ENCODE measurements around the gene KCNH3.
"Not testable (repeated sequence)": the region's sequence is repeated elsewhere in the genome, so short reads cannot be mapped to it uniquely, and the experiment has no call there.

Gene KCNH3

DNA sequence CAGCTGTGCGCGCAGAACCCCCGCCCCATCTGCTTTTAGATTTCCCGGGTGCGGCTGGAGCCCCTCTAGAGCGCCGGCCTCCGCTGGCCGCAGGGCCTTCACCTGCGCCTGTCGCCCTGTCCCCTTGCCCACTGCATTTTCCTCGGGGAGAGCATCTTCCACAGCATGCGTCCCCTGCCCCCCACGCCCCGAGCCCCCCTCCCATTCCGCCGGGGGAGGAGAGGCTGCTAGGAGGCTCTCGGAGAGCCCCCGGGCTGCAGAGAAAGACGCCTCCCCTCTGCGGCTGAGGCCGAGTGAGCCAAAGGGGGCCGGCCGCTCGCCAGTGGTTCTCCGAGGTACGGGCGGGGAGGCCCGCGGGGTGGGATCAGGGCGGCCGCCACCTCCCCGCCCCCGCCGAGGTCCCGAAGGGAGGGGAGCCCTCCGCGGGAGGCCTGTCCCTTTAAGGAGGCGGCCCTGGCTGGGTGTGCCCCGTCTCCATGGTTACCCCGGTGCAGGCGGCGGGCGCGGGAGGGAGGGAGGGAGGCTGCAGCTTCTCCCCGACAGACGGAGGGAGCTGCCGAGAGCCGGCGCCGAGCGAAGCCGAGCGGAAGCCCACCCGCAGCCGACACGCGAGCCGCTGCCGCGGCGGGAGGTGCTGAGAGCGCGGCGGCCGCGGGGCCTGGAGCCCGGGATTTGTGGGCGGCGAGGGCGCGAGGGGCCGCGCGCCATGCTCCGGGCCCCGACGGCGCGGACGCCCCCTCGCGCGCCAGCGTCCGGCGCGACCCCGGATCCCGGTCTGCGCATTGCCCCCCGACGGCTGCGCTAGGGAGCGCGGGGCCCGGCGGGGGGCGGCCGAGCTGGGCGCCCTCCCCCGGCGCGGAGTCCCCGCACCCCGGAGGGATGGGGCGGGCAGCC, at the start of gene KCNH3:
Gene KCNH3, plus strand, starts transcription at position 521 of the 894 bp plus-strand sequence. CDS start 387 bp downstream, outside the sequence.
- DNase-seq: peak; percentile 68

GRCh38 chr12:49489154-49489553, 49.7 kb upstream of the KCNH3 start:
- no peak for DNase-seq

DNA sequence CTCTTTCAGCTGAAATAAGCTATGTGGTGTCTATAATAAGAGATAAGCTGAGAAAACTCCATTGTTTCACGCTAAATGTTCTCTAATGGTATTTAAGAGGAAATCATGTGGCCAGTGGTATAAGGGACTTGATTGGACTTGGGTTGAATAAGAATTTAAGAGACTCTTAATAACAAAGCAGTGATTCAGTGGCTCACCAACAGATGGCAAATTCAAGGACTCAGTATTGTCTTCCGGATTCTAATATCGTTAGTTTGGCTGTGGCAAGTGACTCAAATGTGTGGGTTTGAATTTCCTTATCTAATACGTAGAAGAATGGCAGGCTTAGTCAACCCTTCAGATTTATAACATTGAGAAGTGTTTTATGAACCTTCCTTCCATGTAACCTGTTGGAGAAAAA, 49.1 kb upstream of the KCNH3 start:
- no peak for DNase-seq

- no peak for DNase-seq
Measured at GRCh38 chr12:49491823-49492222, 47.0 kb upstream of the KCNH3 start.

GRCh38 chr12:49493900-49494299, 44.9 kb upstream of the KCNH3 start:
- no peak for DNase-seq

- DNase-seq: peak; percentile 9
Measured at GRCh38 chr12:49496417-49497360, 42.1 kb upstream of the KCNH3 start.

DNA sequence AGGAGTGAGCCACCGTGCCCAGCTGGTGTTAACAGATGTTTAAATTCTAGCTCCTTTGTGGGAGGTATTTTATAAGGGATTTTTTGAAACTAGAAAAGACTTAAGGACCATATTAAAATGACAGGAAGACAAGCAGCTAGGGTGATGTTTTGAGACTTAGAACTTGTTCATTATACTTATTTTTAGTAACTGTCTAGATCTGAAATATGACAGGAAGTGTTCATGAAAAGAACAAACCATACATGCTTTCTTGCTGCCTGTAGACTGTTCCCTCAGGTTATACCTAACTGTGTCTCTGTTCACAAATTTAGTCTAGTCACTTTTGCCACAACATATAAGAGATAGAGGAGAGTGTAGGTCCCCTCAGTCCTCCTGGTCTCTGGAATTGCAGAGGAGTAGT, 36.9 kb upstream of the KCNH3 start:
- no peak for DNase-seq

DNA sequence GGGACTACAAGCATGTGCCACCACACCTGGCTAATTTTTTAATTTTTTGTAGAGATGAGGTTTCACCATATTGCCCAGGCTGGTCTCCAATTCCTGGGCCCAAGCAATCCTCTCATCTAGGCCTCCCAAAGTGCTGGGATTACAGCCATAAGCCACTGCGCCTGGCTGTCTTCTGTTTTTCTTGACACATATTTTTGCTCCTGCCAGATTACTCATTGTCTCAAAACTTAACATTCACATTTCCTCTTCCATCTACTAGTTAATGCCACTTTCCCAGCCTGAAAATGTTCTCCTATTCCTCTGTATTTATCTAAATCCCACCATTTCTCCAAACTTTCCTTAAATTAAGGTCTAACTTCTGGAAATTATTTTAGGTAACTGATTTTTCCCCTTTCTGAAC, 36.2 kb upstream of the KCNH3 start:
- no peak for DNase-seq

DNA sequence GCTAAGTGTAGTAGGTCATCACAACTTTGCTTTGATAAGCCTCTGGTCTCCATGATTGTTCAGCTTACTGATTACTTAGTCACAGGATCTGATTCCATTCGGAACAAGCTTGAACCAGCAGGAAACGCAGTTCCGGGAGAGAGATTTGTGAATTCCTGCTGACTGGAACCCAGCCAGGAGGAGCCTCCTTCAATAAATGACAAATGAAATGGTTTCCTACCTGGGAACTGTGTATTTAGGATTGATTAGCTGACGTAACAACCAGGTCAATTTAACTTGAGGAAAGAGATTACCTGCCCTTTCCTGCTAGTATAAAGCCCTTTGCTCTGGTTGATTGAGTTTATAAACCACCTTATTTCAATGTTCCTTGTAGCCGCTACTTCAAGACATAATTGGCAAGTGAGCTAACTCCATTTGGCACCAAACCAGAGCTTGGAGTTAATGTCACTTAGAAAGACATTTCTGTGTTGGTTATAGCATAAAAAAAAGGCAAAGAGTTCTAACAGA, 35.1 kb upstream of the KCNH3 start:
- peak; percentile 93 for DNase-seq

GRCh38 chr12:49505672-49506071, 33.2 kb upstream of the KCNH3 start:
- DNase-seq: no peak

DNA sequence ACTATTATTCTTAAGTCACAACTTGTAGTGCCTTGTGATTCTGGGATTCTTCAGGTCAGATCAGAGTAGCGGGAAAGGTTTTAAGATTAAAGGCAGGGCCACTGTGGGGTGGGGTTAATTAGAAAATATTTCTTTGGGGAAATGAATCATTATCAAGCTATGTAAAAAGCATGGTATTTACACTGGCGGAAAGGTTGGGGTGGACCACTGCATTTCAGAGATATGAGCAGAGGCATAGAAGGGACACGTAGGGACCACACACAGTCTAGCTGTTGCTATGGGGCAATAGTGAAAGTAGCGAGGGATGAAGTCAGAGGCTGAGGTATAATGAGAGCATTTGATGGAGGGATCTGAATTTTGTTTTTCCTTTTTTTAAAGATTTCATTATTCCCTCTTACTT, 31.7 kb upstream of the KCNH3 start:
- DNase-seq: no peak

- not testable (repeated sequence) for DNase-seq
Measured at GRCh38 chr12:49509681-49510080, 29.1 kb upstream of the KCNH3 start.

- DNase-seq: no peak
Measured at GRCh38 chr12:49511410-49511809, 27.4 kb upstream of the KCNH3 start.

DNA sequence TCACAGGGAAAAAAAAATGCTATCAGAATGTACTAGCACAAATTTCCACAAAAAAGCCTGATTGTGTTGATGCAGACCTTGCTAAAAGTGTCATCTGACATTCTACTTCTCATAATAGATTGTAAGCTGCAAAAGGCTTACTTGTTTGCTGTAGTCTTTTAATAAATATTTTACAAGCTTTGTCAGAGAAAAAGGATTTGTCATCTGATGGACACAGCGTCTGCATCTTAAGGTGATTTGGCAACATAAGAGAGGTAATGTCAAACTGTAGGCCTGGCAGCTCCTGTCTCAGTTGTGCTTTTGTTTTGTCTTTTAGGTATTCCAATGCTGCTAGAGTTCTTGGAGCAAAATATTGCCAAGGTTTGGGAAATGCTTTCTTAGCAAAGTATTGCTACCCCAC, 26.3 kb upstream of the KCNH3 start:
- DNase-seq: no peak

DNA sequence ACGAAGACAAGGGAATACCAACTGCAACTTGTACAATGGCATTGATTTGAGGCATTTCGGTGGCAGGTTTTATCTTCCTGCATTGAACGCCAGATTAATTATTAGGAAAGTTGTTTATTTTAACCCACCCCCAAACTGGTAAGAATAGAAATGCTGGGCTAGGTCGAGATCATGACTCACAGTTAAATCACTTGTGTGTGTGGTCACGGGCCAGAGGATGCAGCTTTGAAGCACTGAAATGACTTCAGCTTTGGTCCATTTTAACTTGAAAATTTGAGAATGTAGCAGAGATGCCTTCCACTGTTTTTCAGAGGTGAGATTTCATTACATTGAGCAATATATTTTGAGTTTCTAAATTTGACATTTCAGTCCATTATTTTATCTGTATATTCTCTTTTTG, 23.6 kb upstream of the KCNH3 start:
- DNase-seq: no peak

GRCh38 chr12:49518914-49519573, 19.8 kb upstream of the KCNH3 start:
- no peak for DNase-seq

GRCh38 chr12:49519574-49519936, 19.3 kb upstream of the KCNH3 start:
- DNase-seq: no peak

DNA sequence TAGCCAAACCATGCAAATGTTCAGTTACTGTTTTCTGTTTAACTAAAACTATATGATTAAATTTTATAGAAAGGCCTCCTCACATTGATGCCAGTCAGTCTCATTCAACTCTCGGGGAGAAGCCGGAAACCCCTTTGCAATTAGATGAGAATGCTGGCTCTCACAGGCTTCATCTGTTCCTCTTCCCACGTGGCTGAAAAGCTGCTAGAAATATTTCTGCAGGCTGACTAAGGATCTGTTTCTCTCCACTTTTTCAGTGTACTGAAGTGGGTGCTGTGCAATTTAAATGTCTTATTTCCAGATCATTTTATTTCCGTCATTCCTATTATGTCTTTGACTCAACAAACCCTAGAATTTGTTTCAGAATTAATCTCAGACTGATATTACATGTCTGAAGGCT, 17.4 kb upstream of the KCNH3 start:
- DNase-seq: no peak

DNA sequence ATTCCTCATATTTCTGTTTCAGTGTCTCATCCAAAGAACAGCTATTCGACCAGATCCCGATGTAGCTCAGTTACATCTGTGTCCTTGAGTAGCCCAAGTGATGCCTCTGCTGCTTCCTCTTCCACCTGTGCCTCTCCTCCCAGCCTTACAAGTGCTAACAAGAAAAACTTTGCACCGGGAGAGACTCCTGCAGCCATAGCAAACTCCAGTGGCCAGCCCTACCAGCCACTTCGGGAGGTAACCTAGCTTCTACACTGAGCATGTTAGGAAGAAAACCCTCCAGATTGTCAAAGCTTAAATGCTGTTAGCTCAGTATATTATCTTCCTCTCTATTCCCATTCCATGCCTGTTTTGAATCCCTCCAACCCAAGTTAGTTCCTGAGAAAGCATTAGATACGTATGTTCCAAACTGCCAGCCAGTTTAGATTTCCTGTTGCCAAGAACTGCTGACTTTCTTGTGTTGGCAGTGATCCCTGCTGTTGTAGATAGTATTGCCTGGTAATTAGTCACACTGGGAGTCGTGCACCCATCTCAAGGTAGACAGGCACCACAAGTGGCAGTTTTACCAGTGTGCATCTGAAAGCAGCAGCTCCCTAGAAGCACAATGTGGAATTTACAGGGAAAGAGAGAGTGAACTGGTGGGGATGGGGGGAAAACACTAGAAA, 14.0 kb upstream of the KCNH3 start:
- DNase-seq: no peak

GRCh38 chr12:49525942-49526341, 12.9 kb upstream of the KCNH3 start:
- no peak for DNase-seq

- peak; percentile 89 for DNase-seq
Measured at GRCh38 chr12:49527361-49528130, 11.3 kb upstream of the KCNH3 start.

DNA sequence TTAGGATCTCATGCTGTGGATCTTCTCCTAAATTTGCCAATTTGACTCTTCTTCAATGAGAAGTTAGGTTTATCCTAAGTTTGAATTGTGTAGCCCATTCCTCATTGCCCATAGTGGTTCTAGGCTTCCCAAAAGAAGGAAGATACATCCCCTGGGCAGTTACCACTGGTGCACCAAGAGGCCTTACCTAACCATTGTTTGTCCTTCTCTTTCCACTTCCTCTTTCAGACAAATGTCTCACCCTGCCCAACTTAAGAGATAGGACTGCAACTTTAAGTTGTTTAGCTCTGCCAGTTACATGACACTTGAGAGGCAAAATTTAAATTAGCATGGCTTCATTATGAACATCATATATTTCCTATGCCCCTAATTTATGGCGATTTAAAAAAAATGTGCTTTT, 9.4 kb upstream of the KCNH3 start:
- no peak for DNase-seq
